ENCODE data around the gene IQCK.

The IQCK gene

DNA sequence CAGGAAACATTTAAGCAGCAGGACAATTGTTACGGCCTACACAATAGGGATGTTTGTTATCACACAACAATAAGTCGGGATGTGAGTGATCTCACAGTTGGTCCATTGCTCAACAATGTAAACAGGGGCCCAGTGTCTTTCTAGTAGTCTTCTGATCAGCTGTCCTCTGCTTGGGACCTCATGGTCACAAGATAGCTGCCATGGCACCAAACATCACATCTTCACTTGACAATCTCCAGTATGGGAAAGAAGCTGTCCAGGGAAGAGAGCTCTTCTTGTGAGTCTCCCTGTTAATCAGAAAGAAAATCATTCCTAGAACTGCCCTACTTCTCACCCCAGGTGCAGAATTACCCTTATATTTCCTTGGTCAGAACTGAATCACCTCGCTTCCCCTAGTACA lies 172.8 kb downstream of the IQCK start:
- no peak for DNase-seq

GRCh38 chr16:19892902-19893301 lies 174.8 kb downstream of the IQCK start:
- no peak for DNase-seq

GRCh38 chr16:19894586-19894985 lies 176.5 kb downstream of the IQCK start:
- DNase-seq = no peak

DNA sequence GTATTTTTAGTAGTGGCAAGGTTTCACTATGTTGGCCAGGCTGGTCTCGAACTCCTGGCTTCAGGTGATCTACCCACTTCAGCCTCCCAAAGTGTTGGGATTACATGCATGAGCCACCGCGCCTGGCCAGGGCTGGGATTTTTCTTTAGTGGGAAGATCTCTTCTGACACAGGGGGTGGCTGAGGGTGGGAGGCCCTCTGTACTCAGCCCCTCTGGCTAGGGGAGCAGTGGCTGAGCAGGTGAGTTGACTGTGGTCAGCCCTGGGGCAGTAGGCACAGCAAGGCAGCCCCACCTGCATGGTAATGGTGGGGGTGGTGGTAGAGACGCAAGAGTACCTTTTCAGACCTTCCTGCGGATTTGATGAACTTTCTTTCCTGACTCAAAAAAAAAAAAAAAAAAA lies 178.9 kb downstream of the IQCK start:
- no peak for DNase-seq

DNA sequence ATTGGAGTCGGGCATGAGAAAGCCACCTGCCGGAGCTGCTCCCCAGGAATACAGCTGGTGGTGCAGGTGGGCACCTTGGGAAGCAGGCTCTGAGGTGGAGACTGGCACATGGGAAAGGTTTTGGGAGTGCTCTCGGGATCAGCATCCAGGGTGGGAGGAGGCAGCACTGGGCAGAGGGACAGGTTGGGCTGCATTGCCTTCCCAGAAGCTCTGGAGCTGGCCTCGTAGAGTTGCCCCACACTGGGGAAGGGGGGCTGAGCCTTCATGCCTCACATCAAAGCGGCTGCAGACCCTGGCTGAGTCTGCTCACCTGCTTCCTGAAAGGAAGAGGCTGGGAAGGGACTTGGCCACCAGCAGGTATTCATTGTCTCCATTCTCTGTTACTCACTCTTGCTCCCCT lies 180.1 kb downstream of the IQCK start:
- DNase-seq = no peak

DNA sequence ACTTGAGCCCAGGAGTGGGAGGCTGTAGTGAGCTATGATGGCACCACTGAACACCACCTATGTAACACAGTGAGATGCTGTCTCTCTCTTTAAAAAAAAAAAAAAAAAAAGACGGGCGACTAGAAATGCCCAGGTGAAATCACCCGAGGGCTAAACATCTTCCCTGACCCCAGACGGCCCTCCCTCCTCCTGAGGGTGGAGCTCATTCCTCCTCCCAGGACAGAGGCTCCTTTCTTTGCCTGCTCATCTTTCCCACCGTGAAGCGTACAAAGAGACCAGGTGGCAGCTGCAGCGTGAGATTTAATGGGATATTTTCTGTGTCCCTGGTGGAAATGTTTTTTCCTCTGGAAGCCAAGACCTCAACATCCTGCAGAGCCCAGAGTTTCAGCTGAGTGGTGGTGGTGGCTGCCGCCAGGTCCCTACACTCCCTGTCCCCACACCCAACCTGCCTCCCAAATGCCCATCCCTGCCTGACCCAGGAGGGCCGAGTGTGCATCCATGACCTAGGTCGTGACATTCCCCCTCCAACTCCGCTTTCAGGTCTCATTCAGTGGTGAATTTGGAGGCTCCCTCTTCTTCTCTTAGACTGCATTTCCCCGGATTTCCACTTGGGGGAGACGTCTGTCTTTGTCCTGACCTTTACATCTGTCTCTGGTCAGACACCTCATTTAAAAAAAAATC lies 181.0 kb downstream of the IQCK start:
- peak; percentile 48 to 52 for DNase-seq

DNA sequence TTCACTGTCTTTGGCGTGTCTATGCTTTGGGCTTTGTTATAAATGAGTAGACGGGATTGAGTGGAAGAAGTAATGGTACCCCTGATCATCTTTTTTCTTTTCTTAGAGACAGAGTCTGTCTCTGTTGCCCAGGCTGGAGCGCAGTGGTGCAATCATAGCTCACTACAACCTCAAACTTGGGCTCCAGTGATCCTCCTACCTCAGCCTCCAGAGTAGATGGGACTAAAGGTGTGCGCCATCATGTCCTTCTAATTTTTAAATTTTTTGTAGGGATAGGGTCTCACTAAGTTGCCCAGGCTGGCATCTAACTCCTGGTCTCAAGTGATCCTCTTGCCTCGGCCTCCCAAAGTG lies 181.5 kb downstream of the IQCK start:
- DNase-seq = no peak

GRCh38 chr16:19901164-19901563 lies 183.1 kb downstream of the IQCK start:
- no peak for DNase-seq

DNA sequence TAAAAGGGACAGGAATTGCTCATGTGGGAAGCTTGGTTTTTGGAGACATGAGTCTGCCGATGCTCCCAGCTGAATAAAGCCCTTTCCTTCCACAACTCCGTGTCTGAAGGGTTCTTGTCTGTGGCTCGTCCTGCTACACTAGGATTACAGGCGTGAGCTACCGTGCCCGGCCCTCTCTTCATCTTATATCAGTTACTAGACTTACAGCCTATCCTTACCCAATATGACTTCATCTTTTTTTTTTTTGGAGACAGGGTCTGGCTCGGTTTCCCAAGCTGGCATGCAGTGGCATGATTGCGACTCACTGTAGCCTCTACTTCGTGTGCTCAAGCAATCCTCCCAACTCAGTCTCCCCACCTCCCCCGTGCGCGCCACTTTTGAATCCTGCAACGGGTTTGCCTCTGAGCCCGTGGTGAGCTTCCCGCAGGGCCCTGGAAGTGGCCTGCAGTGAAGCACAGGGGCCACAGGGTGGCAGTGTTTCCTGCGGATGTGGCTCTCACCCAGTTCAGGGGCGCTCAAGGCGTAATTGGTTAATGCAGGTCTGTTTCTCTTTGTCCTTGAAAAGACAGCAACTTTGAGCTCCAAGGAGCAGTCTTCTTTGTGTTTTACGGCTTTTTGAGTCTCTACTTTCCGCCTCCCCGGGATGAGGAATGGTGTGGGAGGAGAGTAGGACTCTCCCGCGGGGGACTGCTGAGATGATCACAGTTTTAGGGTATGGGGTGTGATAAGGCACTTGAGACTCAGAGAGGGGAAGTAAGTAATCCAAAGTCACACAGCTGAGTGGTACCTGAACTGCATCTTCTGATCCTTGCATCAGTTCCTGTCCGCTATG lies 189.3 kb downstream of the IQCK start:
- DNase-seq = peak; percentile 77
